Fibroblast of mammary gland (primary cell): ENCODE results near the gene JUNB.
"Not testable (repeated sequence)": the region's sequence is repeated elsewhere in the genome, so short reads cannot be mapped to it uniquely, and the experiment has no call there.

Experiments used
- DNase-seq: peaks from one replicate; pipeline ENCODE4 v3.0.0-alpha.2; 2010; ENCODE audit warnings: low read depth
- H3K4me3 ChIP-seq: 2 replicates; pipeline ENCODE4 v1.5.1; 2011; ENCODE audit warnings: low read depth, mild to moderate bottlenecking, low read length, moderate library complexity; ENCODE audit not compliant: control insufficient read depth
- TF ChIP-seq, protein P1 (sequence below): conservative IDR thresholded peaks from 2 replicates; pipeline ENCODE4 v1.5.1; 2011; ENCODE audit warnings: low read depth, low read length, inconsistent platforms; ENCODE audit not compliant: control insufficient read depth, insufficient read depth

The JUNB gene

GRCh38 chr19:12793290-12794195 is 2.3 kb downstream of the JUNB start:
- TF ChIP-seq, protein P1, sequence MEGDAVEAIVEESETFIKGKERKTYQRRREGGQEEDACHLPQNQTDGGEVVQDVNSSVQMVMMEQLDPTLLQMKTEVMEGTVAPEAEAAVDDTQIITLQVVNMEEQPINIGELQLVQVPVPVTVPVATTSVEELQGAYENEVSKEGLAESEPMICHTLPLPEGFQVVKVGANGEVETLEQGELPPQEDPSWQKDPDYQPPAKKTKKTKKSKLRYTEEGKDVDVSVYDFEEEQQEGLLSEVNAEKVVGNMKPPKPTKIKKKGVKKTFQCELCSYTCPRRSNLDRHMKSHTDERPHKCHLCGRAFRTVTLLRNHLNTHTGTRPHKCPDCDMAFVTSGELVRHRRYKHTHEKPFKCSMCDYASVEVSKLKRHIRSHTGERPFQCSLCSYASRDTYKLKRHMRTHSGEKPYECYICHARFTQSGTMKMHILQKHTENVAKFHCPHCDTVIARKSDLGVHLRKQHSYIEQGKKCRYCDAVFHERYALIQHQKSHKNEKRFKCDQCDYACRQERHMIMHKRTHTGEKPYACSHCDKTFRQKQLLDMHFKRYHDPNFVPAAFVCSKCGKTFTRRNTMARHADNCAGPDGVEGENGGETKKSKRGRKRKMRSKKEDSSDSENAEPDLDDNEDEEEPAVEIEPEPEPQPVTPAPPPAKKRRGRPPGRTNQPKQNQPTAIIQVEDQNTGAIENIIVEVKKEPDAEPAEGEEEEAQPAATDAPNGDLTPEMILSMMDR, result no peak
- H3K4me3 ChIP-seq, result peak overlapping the region; percentile 88
- peak; percentile 92 for DNase-seq

- TF ChIP-seq, protein P1, result no peak
- H3K4me3 ChIP-seq, result no peak overlapping the region
- DNase-seq, result peak; percentile 57
Observed at GRCh38 chr19:12794196-12794941, 3.1 kb downstream of the JUNB start.

DNA sequence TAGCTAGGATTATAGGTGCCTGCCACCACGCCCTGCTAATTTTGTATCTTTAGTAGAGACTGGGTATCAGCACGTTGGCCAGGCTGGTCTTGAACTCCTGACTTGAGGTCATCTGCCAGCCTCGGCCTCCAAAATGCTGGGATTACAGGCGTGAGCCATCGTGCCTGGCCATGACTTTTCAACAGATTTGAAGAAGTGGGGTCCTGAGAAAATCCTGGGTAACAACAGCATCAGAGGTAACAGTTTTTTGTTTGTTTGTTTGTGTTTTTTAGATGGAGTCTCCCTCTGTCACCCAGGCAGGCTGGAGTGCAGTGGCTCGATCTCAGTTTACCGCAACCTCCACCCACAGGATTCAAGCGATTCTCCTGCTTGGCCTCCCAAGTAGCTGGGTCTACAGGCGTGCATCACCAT is 3.7 kb downstream of the JUNB start:
- no peak overlapping the region for H3K4me3 ChIP-seq
- DNase-seq, result no peak
- TF ChIP-seq, protein P1, result no peak

DNA sequence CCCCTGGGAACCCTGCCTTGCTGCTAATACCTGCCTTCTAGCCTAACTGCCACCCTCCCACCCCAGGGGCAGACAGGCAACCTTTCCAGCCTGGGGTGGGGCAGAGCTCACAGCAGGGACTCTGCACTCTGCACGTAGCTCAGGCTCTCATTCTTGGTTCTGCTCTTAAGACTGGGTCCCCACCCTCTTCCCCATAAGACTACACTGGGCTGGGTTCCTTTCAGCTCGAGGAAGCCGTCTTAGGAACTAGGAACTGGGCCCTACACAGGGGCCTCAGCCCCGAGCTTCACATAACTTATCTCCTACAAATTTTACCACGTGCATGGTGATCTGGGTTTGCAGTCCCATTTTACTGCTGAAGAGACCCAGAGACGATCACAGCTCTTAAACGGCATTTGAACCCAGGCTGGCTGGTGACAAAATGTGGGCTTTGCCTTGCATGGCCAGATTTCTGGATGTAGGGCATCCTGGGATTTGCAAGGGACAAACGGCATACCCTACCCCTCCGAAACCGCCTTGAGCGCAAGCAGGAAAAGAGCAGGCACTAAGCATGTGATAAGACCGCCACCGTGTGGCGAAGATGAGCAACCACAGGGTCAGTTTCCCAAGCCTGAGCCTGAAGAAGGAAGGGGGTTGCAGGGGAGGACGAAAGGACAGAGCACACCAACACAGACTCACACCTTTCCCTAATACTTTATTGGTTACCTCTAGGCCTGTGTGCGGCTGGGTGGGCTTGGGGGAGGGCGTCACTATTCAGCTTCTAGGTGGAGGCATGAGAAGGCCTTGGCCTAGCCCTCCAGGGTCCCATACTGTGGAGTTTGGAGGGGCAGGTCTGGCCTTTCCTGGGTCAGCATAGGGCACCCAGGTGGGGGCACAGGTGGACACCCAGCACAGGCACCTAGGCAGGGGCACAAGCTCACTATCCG is 5.1 kb downstream of the JUNB start:
- DNase-seq, result peak; percentile 78
- TF ChIP-seq, protein P1, result peak; percentile 99
- no peak overlapping the region for H3K4me3 ChIP-seq

DNA sequence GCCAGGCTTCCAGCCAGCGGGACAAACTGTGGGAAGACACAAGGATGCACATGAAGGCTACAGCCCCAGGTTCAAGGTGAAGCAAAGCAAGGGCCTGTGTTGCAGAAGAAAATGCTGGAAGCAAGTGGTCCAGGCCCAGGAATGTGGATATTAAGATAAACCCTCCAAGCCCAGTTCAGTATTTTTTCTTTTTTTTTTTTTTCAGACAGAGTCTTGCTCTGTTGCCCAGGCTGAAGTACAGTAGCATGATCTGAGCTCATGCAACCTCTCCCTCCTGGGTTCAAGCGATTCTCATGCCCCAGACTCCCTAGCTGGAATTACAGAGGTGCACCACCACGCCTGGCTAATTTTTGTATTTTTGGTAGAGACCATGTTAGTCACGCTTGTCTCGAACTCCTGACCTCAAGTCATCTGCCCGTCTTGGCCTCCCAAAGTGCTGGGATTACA is 5.9 kb downstream of the JUNB start:
- TF ChIP-seq, protein P1, result no peak
- no peak for DNase-seq

GRCh38 chr19:12797607-12798006 is 6.3 kb downstream of the JUNB start:
- DNase-seq, H3K4me3 ChIP-seq: not testable (repeated sequence)

More for the DNA sequence above, 5.9 kb downstream of the JUNB start:
- no peak overlapping the region for H3K4me3 ChIP-seq
